Frontal cortex (tissue), 4 donors: ENCODE measurements around the gene LOX. TPM values are rescaled to one million over a fixed set of nuclear protein-coding genes. Genes with fewer than 3 reads are reported as not detected.
"Not testable (repeated sequence)": the region's sequence is repeated elsewhere in the genome, so short reads cannot be mapped to it uniquely, and the experiment has no call there.

Experiments used
- DNase-seq, 2 donors: peaks; one replicate each; pipeline ENCODE4 v3.0.0; 2012; ENCODE audit warnings: low spot score in 2 of 2
- FAIRE-seq: peaks from 2 replicates; lab custom pipeline; 2012; peaks lifted over from hg19 to GRCh38; lab: Jason Lieb, UNC
- total RNA-seq: library from RNA; depleted of rRNA; stranded (reverse); fragments of >200 nt; gene quantifications from one replicate; pipeline ENCODE4 v1.2.3, GENCODE V29; 2014
- donor health status: control.
- donor health status: control.
- donor health status: control.

LOX gene
- total RNA-seq, 1 donor from 2014 or later: 3.3 TPM

- DNase-seq (no peak), FAIRE-seq (no peak)
Observed at GRCh38 chr5:122101636-122102285, 23.7 kb upstream of the LOX start.

GRCh38 chr5:122099060-122099790 is 21.2 kb upstream of the LOX start:
- FAIRE-seq (no peak), DNase-seq (no peak)

- FAIRE-seq: no peak
- DNase-seq: no peak
Observed at GRCh38 chr5:122097391-122097790, 19.3 kb upstream of the LOX start.

- DNase-seq (no peak), FAIRE-seq (no peak)
Observed at GRCh38 chr5:122095158-122095557, 17.1 kb upstream of the LOX start.

- FAIRE-seq, DNase-seq: not testable (repeated sequence)
Observed at GRCh38 chr5:122094251-122094650, 16.2 kb upstream of the LOX start.

GRCh38 chr5:122093415-122094180 is 15.5 kb upstream of the LOX start:
- FAIRE-seq (no peak), DNase-seq (no peak)

- FAIRE-seq (no peak), DNase-seq (no peak)
Observed at GRCh38 chr5:122091936-122092600, 14.0 kb upstream of the LOX start.

GRCh38 chr5:122089096-122090013 is 11.3 kb upstream of the LOX start:
- DNase-seq: no peak
- no peak for FAIRE-seq

- DNase-seq (no peak), FAIRE-seq (no peak)
Observed at GRCh38 chr5:122085041-122085440, 7.0 kb upstream of the LOX start.

- no peak for FAIRE-seq
Observed at GRCh38 chr5:122083535-122083934, 5.5 kb upstream of the LOX start.

GRCh38 chr5:122081541-122081940 is 3.5 kb upstream of the LOX start:
- FAIRE-seq: no peak
- DNase-seq: no peak

More at GRCh38 chr5:122083535-122083934, 5.5 kb upstream of the LOX start:
- no peak for DNase-seq

- no peak for FAIRE-seq
- DNase-seq: peak in 1 of 2 donors; percentile 33
Observed at GRCh38 chr5:122077366-122078115, 518 bp downstream of the LOX start.

- peak; percentile 44 to 49 for DNase-seq
Observed at GRCh38 chr5:122076669-122077365, 1.2 kb downstream of the LOX start.

GRCh38 chr5:122076050-122076461 is 2.0 kb downstream of the LOX start:
- FAIRE-seq: no peak
- DNase-seq: no peak

More at GRCh38 chr5:122076669-122077365, 1.2 kb downstream of the LOX start:
- no peak for FAIRE-seq

- DNase-seq (no peak), FAIRE-seq (no peak)
Observed at GRCh38 chr5:122073864-122074263, 4.2 kb downstream of the LOX start.

- FAIRE-seq: no peak
- DNase-seq: no peak
Observed at GRCh38 chr5:122073018-122073417, 5.0 kb downstream of the LOX start.

- DNase-seq: no peak
- no peak for FAIRE-seq
Observed at GRCh38 chr5:122067390-122067789, 10.7 kb downstream of the LOX start.

- no peak for DNase-seq
- FAIRE-seq: no peak
Observed at GRCh38 chr5:122064992-122065391, 13.1 kb downstream of the LOX start.
